GM12878 (cell line): ENCODE results near the gene BCO1. TPM values are rescaled to one million over a fixed set of nuclear protein-coding genes. Genes with fewer than 3 reads are reported as not detected.

Experiments
- ATAC-seq: fragments of 200-7000 bp; cut with Tn5 transposase; 3 replicates; pipeline ENCODE4 v1.9.1; 2020; ENCODE audit warnings: mild to moderate bottlenecking, moderate library complexity
- BruUV-seq: library from RNA; stranded (reverse); fragments of 400-500 nt; replicated peaks from 2 replicates; lab custom pipeline; 2021; lab: Mats Ljungman, UMichigan
- CTCF ChIA-PET: fragments of 300-600 bp; sonication (Branson Sonifier 250); formaldehyde crosslinking; extraction: SDS; loops from one replicate; lab custom pipeline; 2021; ENCODE audit warnings: inconsistent platforms; lab: Yijun Ruan, JAX
- POLR2A ChIA-PET: fragments of 350-600 bp; formaldehyde crosslinking; extraction: SDS; loops from one replicate; lab custom pipeline; 2021; ENCODE audit warnings: inconsistent platforms; lab: Charles Lee
- RAD21 ChIA-PET: fragments of 300-600 bp; sonication (Branson Sonifier 250); formaldehyde crosslinking; loops from one replicate; lab custom pipeline; 2023; ENCODE audit warnings: antibody characterized with exemption; ENCODE audit not compliant: unreplicated experiment; lab: Charles Lee
- SMC1A ChIA-PET: fragments of 300-600 bp; sonication (Branson Sonifier 250); formaldehyde crosslinking; loops from one replicate; lab custom pipeline; 2023; ENCODE audit not compliant: unreplicated experiment, uncharacterized antibody; lab: Charles Lee
- DNase-seq: peaks from one replicate; pipeline ENCODE4 v3.0.0-alpha.2; 2011; ENCODE audit warnings: low read depth, low spot score
- FAIRE-seq: peaks from 3 replicates; lab custom pipeline; 2011; peaks lifted over from hg19 to GRCh38; lab: Jason Lieb, UNC
- H2AFZ ChIP-seq: 2 replicates; pipeline ENCODE4 v1.6.0; 2011; ENCODE audit warnings: low read depth, low read length, control low read depth; ENCODE audit not compliant: control insufficient read depth
- H3K27ac ChIP-seq: 2 replicates; pipeline ENCODE4 v1.5.1; 2011; ENCODE audit warnings: control low read depth; ENCODE audit not compliant: control insufficient read depth, insufficient read depth
- H3K27me3 ChIP-seq, 2 experiments: replicated peaks in 1 of 2; 2 replicates each; pipeline versions ENCODE4 v1.6.0 to v1.6.1; 2011; ENCODE audit warnings: low read length in 1 of 2; ENCODE audit not compliant: control insufficient read depth in 2 of 2, insufficient read depth in 2 of 2
- H3K36me3 ChIP-seq, 2 experiments: 2 replicates each; pipeline ENCODE4 v1.5.1; 2011; ENCODE audit warnings: low read length in 1 of 2; ENCODE audit not compliant: control insufficient read depth in 2 of 2, insufficient read depth in 2 of 2
- H3K4me1 ChIP-seq: 2 replicates; pipeline ENCODE4 v1.6.1; 2011; ENCODE audit warnings: mild to moderate bottlenecking, low read length, moderate library complexity, mixed read lengths; ENCODE audit not compliant: control insufficient read depth, insufficient read depth
- H3K4me2 ChIP-seq: 2 replicates; pipeline ENCODE4 v1.6.0; 2011; ENCODE audit warnings: control low read depth; ENCODE audit not compliant: control insufficient read depth, insufficient read depth
- H3K4me3 ChIP-seq: fragments of 200-600 bp; sonication (generic); 2 replicates; pipeline ENCODE4 v1.5.1; 2016
- H3K79me2 ChIP-seq: 2 replicates; pipeline ENCODE4 v1.6.0; 2011; ENCODE audit warnings: low read length; ENCODE audit not compliant: control insufficient read depth, insufficient read depth
- H3K9ac ChIP-seq: 2 replicates; pipeline ENCODE4 v1.8.0; 2011; ENCODE audit warnings: low read length, control low read depth, mixed read lengths; ENCODE audit not compliant: control insufficient read depth, insufficient read depth
- H3K9me3 ChIP-seq: replicated peaks from 3 replicates; pipeline ENCODE4 v1.5.1; 2011; ENCODE audit warnings: mild to moderate bottlenecking, low read length; ENCODE audit not compliant: control insufficient read depth, insufficient read depth
- H4K20me1 ChIP-seq: 2 replicates; pipeline ENCODE4 v1.6.0; 2011; ENCODE audit not compliant: control insufficient read depth, insufficient read depth
- EGR1 ChIP-seq, 2 experiments: IDR thresholded peaks; 1 replicate in 1 of 2; 2 replicates in 1 of 2; pipeline ENCODE4 v1.6.1; 2011 to 2012; ENCODE audit warnings: low read depth in 2 of 2, low read length in 2 of 2, borderline replicate concordance in 1 of 2, mild to moderate bottlenecking in 1 of 2, moderate library complexity in 1 of 2
- ZNF207 ChIP-seq: fragments of 450-650 bp; IDR thresholded peaks from 2 replicates; pipeline ENCODE4 v1.6.1; 2014; ENCODE audit warnings: antibody characterized with exemption, mild to moderate bottlenecking, borderline replicate concordance
- WGBS: methylation state at CpG from one replicate; pipeline ENCODE4 v1.1.6; 2016; ENCODE audit warnings: low lambda C conversion rate; ENCODE audit not compliant: insufficient replicate concordance, insufficient coverage; ENCODE audit errors: missing lambda C conversion rate; 5-methylcytosine and 5-hydroxymethylcytosine counted together
- in situ Hi-C: fragments of 300-500 bp; cut with MboI; formaldehyde crosslinking; loops from 9 replicates; pipeline ENCODE4 v1.14.3; 2018; ENCODE audit warnings: mixed read lengths
- intact Hi-C: fragments of 100-400 bp; cut with micrococcal nuclease; formaldehyde crosslinking; loops from one replicate; pipeline ENCODE4 v1.14.2; 2022; ENCODE audit not compliant: unreplicated experiment
- polyA plus RNA-seq, 11 experiments: library from polyadenylated mRNA; depleted of rRNA in 4 of 11; unstranded in 6 of 11; stranded (reverse) in 5 of 11; fragments of >200 nt; fragmentation: Nextera tagmentation in 4 of 11; fragmentation: Illumina TruSeq in 1 of 11; extraction: Ambion mirVana in 4 of 11; extraction: Trizol in 1 of 11; gene quantifications; 1 replicate in 1 of 11; 2 replicates in 10 of 11; pipeline versions ENCODE4 v1.2.1 to v1.2.3, GENCODE V29; 2011 to 2016; ENCODE audit warnings: inconsistent platforms in 2 of 11, missing spikeins in 2 of 11, low read depth in 1 of 11
- total RNA-seq, 4 experiments: library from RNA; depleted of rRNA in 3 of 4; stranded (reverse); fragments of >200 nt in 3 of 4; fragmentation: Illumina TruSeq in 1 of 4; extraction: Trizol in 1 of 4; gene quantifications; 2 replicates each; pipeline versions ENCODE4 v1.2.1 to v1.2.3, GENCODE V29; 2013 to 2021

BCO1 gene
- total and polyA plus RNA-seq, 10 of the 15 experiments (the other 5 are each of a cell fraction or from before 2014, with no cell fraction given): 0.09 to 0.21 (median 0.14) TPM; not detected in 7

GRCh38 chr16:81313701-81314602, 75.5 kb downstream of the BCO1 start:
- TSS peak; percentile 89 for BruUV-seq
- Histone ChIP-seq H3K4me3 (peak overlapping the region; percentile 96), H3K9ac (peak overlapping the region; percentile 89), H3K79me2 (peaks cover 15% of the 10 kb centered on the region), H2AFZ (peak overlapping the region; percentile 98), H3K4me1 (peaks cover 7% of the 10 kb centered on the region), H3K36me3 (no peaks in the 10 kb centered on the region), H3K27me3 (no peaks in the 10 kb centered on the region), H3K27ac (peak overlapping the region; percentile 84), H3K4me2 (peak overlapping the region; percentile 93), H3K9me3 (no peaks in the 10 kb centered on the region), H4K20me1 (no peaks in the 10 kb centered on the region)
- intact Hi-C loops: loop anchor here (10.0 kb wide), 1 partner anchor 309 kb away; the partner anchor contains the start of genes CENPN and CMC2
- WGBS: 15% methylated on average over 16 of the region's 16 CpGs
- in situ Hi-C loops: no loop called here
- ATAC-seq: no peak
- ChIA-PET RAD21 (interaction anchor here (0.5 to 1.4 kb wide), 3 partner anchors 22 to 560 kb away, joined by 3 to 4 read pairs (median 4); no protein-coding TSS in a partner anchor), CTCF (interaction anchor here (0.7 to 1.7 kb wide), 4 partner anchors 18 to 278 kb away, joined by 3 to 6 read pairs (median 4); partner anchors contain the start of gene ATMIN), SMC1A (interaction anchor here (0.7 to 0.9 kb wide), 3 partner anchors 14 to 310 kb away, joined by 3 read pairs; no protein-coding TSS in a partner anchor), POLR2A (interaction anchor here (0.5 to 1.4 kb wide), 2 partner anchors 11 to 29 kb away, joined by 4 to 5 read pairs; no protein-coding TSS in a partner anchor)
- no peak for FAIRE-seq
- DNase-seq: no peak
- TF ChIP-seq EGR1 (IDR thresholded peaks at IDR 0.05; ENCODE audit: borderline replicate concordance in 1 of 2, low read depth in 2 of 2, low read length in 2 of 2) (peak in 1 of 2 experiments; percentile 57; a peak in 1 of 3 replicates), ZNF207 (no peak)
